Heart left ventricle (tissue), 13 donors: ENCODE measurements around the gene S100B.

Experiments
- POLR2A ChIP-seq, 2 donors: fragments of 450-650 bp; IDR thresholded peaks; one replicate each; pipeline ENCODE4 v1.6.1; 2017; ENCODE audit warnings: antibody characterized with exemption in 2 of 2, mild to moderate bottlenecking in 2 of 2, moderate library complexity in 2 of 2
- TF ChIP-seq, protein P1 (sequence below), 12 donors: fragments of 200-600 bp; sonication (generic) in 4 of 12; IDR thresholded peaks; one replicate each; pipeline versions ENCODE4 v1.5.0 to v1.8.0; 2018 to 2022; ENCODE audit warnings: antibody characterized with exemption in 12 of 12, mild to moderate bottlenecking in 5 of 12
- donor health status: ischemic (EF 13 %, LVEDD 7.1; RV severe dilation, severe dysfunction).
- donor health status: DM: no; HTN: yes; CAD: no.
- donor health status: DM: no; HTN: no; CAD: no.
- donor health status: ischemic (EF 25% LVEDD 6.9; RV normal size, moderate dysfunction).
- donor health status: ischemic (EF 25% LVEDD 5.7; RV mildly dilated, moderate dysfunction).
- donor health status: ischemic (EF 35%, LVEDD 5.7; RV mildly dilated, moderate dysfunction).
- donor health status: nonischemic (EF 11% LVEDD 7.7; RV severe dilation, severe dysfunction).
- donor health status: DM: yes; HTN: yes; CAD: no.
- donor health status: PGD.
- donor health status: ischemic (EF 29% LVEDD 5.4; RV normal size, mild dysfunction).
- donor health status: nonischemic (EF 23%, LVEDD 6.1; RV moderate dilation, normal function).

DNA sequence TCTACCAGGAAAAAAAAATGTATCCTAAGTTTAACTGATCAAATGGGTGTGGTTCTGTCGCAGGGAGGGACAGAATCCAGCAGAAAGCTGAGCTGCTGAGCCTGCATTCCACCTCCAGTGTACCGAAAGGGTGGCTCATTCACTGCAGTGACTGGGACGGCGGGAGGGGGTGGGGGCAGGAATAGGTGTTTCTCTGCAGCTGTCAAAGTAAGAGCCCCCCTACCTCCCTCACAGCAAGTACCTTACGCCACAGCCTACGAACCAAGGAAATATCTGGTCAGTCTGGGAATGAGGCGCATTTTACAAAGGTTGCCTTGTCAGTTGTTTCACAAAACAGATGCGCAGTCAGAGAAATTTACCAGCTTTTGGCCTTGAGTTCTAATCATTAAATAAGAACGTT lies 1.7 kb downstream of the S100B start:
- TF ChIP-seq POLR2A (IDR thresholded peaks at IDR 0.05): no peak
- TF ChIP-seq, protein P1, sequence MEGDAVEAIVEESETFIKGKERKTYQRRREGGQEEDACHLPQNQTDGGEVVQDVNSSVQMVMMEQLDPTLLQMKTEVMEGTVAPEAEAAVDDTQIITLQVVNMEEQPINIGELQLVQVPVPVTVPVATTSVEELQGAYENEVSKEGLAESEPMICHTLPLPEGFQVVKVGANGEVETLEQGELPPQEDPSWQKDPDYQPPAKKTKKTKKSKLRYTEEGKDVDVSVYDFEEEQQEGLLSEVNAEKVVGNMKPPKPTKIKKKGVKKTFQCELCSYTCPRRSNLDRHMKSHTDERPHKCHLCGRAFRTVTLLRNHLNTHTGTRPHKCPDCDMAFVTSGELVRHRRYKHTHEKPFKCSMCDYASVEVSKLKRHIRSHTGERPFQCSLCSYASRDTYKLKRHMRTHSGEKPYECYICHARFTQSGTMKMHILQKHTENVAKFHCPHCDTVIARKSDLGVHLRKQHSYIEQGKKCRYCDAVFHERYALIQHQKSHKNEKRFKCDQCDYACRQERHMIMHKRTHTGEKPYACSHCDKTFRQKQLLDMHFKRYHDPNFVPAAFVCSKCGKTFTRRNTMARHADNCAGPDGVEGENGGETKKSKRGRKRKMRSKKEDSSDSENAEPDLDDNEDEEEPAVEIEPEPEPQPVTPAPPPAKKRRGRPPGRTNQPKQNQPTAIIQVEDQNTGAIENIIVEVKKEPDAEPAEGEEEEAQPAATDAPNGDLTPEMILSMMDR (IDR thresholded peaks at IDR 0.05): no peak
